Measurements from ENCODE around the gene ATIC. TPM values are rescaled to one million over a fixed set of nuclear protein-coding genes. Genes with fewer than 3 reads are reported as not detected.

Gene ATIC
- total and polyA plus RNA-seq, 12 donors, result 36.1 to 106 (median 48.0) TPM

- Histone ChIP-seq H3K4me1 (no peaks in the 10 kb centered on the region), H3K4me3 (no peak overlapping the region), H3K9me3 (no peaks in the 10 kb centered on the region), H3K27ac (no peak overlapping the region), H3K36me3 (peaks cover 0 to 100% (median 45%) of the 10 kb centered on the region in 9 donors), H3K27me3 (no peaks in the 10 kb centered on the region)
- ATAC-seq (no peak), DNase-seq (no peak)
- intact Hi-C loops (cut with DNase I), result no loop called here
- no peak for TF ChIP-seq CTCF (IDR thresholded peaks at IDR 0.05)
- WGBS, 2 donors, result 96% methylated on average over 4 of the region's 4 CpGs
These were observed 54.7 kb downstream of the ATIC start for GRCh38 chr2:215366440-215367032.

- intact Hi-C loops (cut with DNase I), result no loop called here
- TF ChIP-seq CTCF (IDR thresholded peaks at IDR 0.05), result no peak
- no peak overlapping the region for H3K4me3 ChIP-seq
- peaks cover 0 to 100% (median 35%) of the 10 kb centered on the region in 9 donors for H3K36me3 ChIP-seq
- H3K9me3 ChIP-seq, result no peaks in the 10 kb centered on the region
- 87 to 91% methylated on average over 11 of the region's 11 CpGs for WGBS, 2 donors
- no peaks in the 10 kb centered on the region for H3K4me1 ChIP-seq
- DNase-seq (no peak), ATAC-seq (no peak)
- H3K27me3 ChIP-seq, result no peaks in the 10 kb centered on the region
- no peak overlapping the region for H3K27ac ChIP-seq
These were observed 56.0 kb downstream of the ATIC start for GRCh38 chr2:215367662-215368492.

GRCh38 chr2:215368493-215368809 is 56.6 kb downstream of the ATIC start:
- ATAC-seq (no peak), DNase-seq (no peak)
- Histone ChIP-seq H3K4me3 (no peak overlapping the region), H3K36me3 (peaks cover 0 to 100% (median 31%) of the 10 kb centered on the region in 9 donors), H3K27me3 (no peaks in the 10 kb centered on the region), H3K4me1 (no peaks in the 10 kb centered on the region), H3K9me3 (no peaks in the 10 kb centered on the region), H3K27ac (no peak overlapping the region)
- no peak for TF ChIP-seq CTCF (IDR thresholded peaks at IDR 0.05)
- intact Hi-C loops (cut with DNase I), result no loop called here

GRCh38 chr2:215369181-215369760 is 57.4 kb downstream of the ATIC start:
- H3K4me1 ChIP-seq, result no peaks in the 10 kb centered on the region
- no peak overlapping the region for H3K4me3 ChIP-seq
- no peaks in the 10 kb centered on the region for H3K27me3 ChIP-seq
- intact Hi-C loops (cut with DNase I), result no loop called here
- H3K36me3 ChIP-seq, result peaks cover 0 to 100% (median 28%) of the 10 kb centered on the region in 9 donors
- H3K27ac ChIP-seq, result no peak overlapping the region
- H3K9me3 ChIP-seq, result no peaks in the 10 kb centered on the region
- DNase-seq (no peak), ATAC-seq (no peak)
- no peak for TF ChIP-seq CTCF (IDR thresholded peaks at IDR 0.05)
- WGBS, 2 donors, result 73 to 74% methylated on average over 3 of the region's 3 CpGs
